ENCODE measurements around the gene EVA1B.
A peak's percentile ranks its signal among the peaks of the same experiment; 100 is the strongest.

EVA1B gene

GRCh38 chr1:36273024-36273423 lies 50.4 kb downstream of the EVA1B start:
- no peak overlapping the region for H3K4me3 Mint-ChIP-seq
- H3K4me1 Mint-ChIP-seq (ENCODE audit: low read depth in 2 of 2): peaks cover 1 to 16% of the 10 kb centered on the region in 2 donors
- H3K36me3 Mint-ChIP-seq (ENCODE audit: insufficient read depth): peaks cover 69% of the 10 kb centered on the region
- H3K27ac Mint-ChIP-seq: peak overlapping the region; percentile 26 to 72
- no peaks in the 10 kb centered on the region for H3K9me3 Mint-ChIP-seq
- DNase-seq (no peak), ATAC-seq (replicated peaks) (no peak)
- H3K27me3 Mint-ChIP-seq: no peaks in the 10 kb centered on the region

Measured in effector memory CD8-positive, alpha-beta T cell (primary cell).